Panc1 (cell line): Measurements from ENCODE around the gene MACC1.

Experiments
- CTCF ChIP-seq: fragments of 450-650 bp; IDR thresholded peaks from 2 replicates; pipeline ENCODE4 v1.5.1; 2017; ENCODE audit warnings: mild to moderate bottlenecking
- POLR2AphosphoS5 ChIP-seq: IDR thresholded peaks from 2 replicates; pipeline ENCODE4 v1.6.1; 2012; ENCODE audit warnings: mild to moderate bottlenecking, low read depth, low read length, moderate library complexity
- REST ChIP-seq, 2 experiments: IDR thresholded peaks; 2 replicates each; pipeline ENCODE4 v1.6.1; 2011 to 2012; ENCODE audit warnings: low read depth in 2 of 2, control low read depth in 1 of 2, low read length in 1 of 2, mild to moderate bottlenecking in 1 of 2, moderate library complexity in 1 of 2; ENCODE audit not compliant: insufficient read depth in 1 of 2
- TCF7L2 ChIP-seq: IDR thresholded peaks from 2 replicates; pipeline ENCODE4 v1.6.1; 2011; ENCODE audit warnings: mild to moderate bottlenecking, low read depth, low read length, inconsistent platforms

- TF ChIP-seq CTCF (no peak), REST (IDR thresholded peaks at IDR 0.05; ENCODE audit: insufficient read depth in 1 of 2, low read depth in 2 of 2, low read length in 1 of 2) (no peak), POLR2AphosphoS5 (no peak), TCF7L2 (no peak)
Observed at GRCh38 chr7:20224025-20224424, 6.8 kb upstream of the MACC1 start.
